Measurements from ENCODE around the gene SKP2.

Gene SKP2

GRCh38 chr5:36205329-36205728, 53.4 kb downstream of the SKP2 start:
- DNase-seq = no peak

DNA sequence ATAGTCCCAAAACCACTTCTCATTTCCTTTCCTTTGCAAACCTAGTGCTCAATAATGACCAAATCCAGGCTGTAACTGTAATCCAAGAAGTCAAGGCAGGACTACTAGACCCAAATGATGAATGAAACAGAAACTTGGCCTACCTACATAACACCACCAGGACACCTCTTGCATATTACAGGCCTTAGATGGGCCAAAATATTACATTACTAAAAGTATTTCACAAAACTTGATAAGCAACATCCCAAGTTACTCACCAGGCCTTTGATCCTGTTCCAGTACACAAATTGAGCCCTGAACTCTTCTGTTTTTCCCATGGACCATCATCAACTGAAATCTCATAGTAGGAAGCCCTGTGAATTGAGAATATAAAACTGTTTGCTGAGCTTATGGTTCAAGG, 55.0 kb downstream of the SKP2 start:
- DNase-seq = no peak

DNA sequence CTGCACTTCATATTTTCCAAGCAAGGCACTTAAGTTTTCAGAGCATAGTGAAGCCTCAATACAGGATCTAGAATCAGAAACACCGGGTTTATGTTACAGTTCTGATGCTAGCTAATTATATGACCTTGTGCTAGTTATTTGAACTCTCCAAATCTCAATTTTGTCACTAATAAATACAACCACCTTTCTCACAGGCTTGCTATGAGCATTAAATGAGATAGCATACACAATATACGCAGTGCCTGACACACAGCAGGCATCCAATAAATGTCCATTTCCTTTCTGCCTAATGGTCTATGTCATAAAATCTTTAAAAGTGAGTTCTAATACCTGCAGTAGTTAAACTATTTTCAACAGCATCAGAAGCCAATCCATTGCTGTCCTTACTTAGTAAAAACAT, 56.9 kb downstream of the SKP2 start:
- no peak for DNase-seq

DNA sequence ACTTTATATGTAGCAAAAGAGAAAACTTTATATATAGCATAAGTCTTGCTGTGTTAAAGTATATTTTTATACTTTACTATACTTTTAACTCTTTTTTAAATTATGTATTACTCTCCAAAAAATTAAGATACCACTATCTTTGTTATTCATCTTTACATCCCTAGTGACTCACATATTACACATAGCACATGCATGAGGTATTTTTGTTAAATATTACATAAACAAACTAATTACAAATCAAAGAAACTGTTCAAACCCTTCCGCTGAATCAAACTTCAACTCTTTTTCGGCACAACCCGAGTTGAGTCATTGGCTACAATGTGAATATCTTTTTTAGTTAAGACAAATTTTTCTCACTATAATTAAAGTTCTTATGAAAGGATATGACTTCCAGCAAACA, 57.8 kb downstream of the SKP2 start:
- no peak for DNase-seq

GRCh38 chr5:36214436-36214835, 62.5 kb downstream of the SKP2 start:
- no peak for DNase-seq

DNA sequence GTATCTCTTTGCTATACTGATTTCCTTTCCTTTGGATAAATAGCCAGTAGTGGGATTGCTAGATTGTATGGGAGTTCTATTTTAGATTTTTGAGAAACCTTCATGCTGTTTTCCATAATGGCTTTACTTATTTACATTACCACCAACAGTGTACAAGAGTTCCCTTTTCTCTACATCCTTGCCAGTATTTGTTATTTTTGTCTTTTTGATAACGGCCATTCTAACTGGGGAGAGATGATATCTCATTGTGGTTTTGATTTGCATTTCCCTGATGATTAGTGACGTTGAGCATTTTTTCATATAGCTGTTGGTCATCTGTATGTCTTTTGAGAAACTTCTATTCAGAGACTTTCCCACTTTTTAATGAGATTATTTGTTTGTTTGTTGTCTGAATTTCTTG, 64.0 kb downstream of the SKP2 start:
- no peak for DNase-seq

DNA sequence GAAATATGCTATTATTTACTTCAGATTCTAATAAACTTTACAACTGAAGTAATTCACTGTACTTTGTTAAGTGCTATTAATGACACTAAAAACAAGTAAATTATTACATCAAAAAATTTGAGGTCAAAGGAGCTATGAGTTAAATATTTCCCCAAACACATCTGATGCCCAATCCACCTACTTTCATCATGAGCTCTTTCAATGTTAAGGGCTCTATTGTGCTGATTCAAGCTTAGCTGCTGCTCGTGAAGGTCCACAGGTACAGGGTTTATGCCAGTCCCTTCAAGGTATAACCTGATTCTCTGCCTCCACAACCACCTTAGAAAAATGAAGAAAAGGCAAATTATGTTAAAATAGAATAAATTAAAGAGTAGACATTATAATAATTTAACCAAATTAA, 65.7 kb downstream of the SKP2 start:
- no peak for DNase-seq

DNA sequence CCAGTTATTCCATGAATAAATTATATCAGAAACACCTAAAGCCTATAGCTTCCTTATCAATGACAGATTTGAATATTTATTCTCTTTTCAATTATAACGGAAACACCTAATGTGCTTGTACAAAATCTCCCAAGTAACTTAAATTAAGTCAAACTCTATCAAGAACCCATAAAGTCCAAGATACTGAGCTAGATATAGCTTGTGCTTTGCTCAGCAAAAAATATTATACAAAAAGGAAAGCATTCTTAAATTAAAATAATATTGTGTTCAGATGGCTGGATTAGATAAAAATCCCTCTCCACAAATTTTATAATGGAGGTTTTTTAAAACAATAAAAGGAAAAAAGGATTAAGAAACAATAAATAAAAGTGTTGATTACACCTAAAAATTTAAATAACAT, 66.1 kb downstream of the SKP2 start:
- DNase-seq = no peak

GRCh38 chr5:36222620-36223019, 70.7 kb downstream of the SKP2 start:
- DNase-seq = no peak

DNA sequence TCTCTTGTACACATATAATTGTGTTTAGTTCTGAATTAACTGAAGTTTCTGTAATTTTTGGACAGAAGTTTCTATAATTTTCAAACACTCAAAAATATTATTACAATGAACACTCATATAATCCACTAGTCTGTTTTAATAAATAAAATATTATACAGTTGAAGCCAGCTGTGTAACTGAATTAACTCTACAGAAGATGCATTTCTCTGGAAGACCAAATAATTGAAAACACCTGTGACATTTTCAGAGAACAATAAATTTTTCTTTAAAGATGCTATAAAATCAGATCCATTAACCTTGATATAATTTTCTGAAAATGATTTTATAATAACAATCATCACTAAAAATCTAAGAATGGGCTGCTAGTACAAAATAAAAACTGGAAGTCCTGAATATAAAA, 75.1 kb downstream of the SKP2 start:
- no peak for DNase-seq

GRCh38 chr5:36228505-36228904, 76.6 kb downstream of the SKP2 start:
- DNase-seq = no peak

GRCh38 chr5:36230151-36230790, 78.4 kb downstream of the SKP2 start:
- DNase-seq = no peak

DNA sequence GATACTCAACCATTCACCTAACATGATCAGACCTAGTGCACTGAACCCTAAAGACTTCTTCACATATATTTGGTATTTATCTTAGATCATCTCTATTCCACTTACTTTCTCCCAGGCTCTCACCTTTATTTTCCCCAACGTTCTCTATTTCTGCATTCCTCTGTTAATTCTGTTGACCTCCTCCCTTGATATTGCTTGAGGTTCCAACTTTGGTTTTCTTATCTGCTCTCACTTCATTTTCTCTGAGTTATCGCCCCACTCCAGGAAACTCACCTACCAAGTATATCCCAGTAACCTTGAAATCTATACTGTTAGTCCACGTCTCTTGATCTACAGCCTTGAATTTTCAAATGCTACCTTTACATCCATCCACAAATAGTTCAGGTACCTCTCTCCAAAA, 80.6 kb downstream of the SKP2 start:
- no peak for DNase-seq
